Fibroblast of skin of left quadriceps (primary cell): ENCODE measurements around the gene BANP.
"Not testable (repeated sequence)": the region's sequence is repeated elsewhere in the genome, so short reads cannot be mapped to it uniquely, and the experiment has no call there.

Experiments used
- DNase-seq, 2 experiments: peaks; one replicate each; pipeline ENCODE4 v3.0.0-alpha.2; 2013; ENCODE audit warnings: low read depth in 2 of 2

Gene BANP

DNA sequence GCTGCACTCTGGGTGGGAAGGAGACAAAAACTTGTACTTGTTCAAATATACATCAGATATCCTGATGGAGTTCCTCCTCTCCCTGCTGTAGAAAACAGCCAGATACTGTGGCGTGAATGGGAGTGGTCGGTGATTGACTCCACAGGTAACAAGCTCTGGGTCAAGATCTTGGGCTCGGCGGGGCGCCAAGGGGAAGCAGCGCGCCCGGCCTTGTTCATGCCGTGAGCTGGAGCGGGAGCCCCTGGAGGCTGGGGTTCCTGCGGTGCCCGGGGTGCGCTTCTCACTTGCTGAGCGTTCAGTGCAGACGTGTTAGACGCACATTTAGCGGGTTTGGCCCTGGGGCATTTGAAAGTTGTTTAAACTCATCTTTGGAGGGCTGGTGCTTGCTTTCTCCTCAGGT lies 44.4 kb downstream of the BANP start:
- no peak for DNase-seq

DNA sequence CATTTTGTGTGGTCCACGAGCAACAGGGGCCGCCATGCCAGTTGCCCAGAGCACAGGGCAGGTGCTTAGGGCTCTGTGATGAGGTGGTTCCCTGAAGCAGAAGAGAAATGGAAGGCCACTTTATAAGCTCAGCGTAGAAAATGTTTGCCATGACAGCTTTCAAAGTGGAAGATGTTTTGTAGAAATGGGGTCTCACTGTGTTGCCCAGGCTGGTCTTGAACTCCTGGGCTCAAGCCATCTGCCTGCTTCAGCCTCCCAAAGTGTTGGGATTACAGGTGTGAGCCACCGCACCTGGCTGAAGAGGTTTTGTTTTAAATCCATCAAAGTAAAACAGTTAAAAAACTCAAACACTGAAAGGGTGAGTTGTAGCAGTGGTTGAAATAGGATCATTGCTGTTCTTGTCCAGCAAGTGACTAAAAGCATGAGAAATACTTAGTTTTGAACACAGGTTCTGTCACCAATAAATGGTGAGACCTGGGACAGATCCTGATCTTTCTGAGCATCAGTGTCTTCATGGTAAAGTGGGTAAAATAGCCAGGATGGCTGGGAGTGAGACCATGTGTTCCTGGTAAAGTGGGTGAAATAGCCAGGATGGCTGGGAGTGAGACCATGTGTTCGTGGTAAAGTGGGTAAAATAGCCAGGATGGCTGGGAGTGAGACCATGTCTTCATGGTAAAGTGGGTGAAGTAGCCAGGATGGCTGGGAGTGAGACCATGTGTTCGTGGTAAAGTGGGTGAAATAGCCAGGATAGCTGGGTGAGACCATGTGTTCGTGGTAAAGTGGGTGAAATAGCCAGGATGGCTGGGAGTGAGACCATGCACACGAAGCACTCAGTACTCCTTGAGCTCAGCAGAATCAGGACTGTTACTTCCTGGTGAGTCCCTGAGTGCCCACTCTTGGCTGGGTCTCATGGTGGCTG lies 46.0 kb downstream of the BANP start:
- no peak for DNase-seq

DNA sequence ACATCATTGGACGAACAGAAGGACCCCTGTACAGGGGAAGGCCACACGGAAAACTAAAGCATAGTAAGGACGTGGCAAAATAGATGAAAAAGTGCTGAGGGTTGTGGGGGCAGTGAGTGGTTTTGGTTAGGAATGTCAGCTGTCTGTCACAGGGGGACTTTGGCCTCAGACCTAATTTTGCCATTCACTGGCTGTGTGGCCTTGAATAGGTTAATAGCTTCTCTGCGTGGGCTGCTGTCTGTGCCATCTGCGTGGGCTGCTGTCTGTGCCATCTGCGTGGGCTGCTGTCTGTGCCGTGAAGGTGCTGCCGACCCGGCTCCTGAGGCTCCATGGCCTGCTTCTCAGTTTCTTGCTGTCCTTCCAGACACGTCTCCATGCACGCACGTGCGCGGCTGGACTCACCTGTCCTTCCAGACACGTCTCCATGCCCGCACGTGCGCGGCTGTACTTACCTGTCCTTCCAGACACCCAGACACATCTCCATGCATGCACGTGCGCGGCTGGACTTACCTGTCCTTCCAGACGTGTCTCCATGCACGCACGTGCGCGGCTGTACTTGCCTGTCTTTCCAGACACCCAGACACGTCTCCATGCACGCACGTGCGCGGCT lies 47.1 kb downstream of the BANP start:
- DNase-seq = not testable (repeated sequence)

- not testable (repeated sequence) for DNase-seq
Measured at GRCh38 chr16:87998992-87999391, 47.8 kb downstream of the BANP start.

DNA sequence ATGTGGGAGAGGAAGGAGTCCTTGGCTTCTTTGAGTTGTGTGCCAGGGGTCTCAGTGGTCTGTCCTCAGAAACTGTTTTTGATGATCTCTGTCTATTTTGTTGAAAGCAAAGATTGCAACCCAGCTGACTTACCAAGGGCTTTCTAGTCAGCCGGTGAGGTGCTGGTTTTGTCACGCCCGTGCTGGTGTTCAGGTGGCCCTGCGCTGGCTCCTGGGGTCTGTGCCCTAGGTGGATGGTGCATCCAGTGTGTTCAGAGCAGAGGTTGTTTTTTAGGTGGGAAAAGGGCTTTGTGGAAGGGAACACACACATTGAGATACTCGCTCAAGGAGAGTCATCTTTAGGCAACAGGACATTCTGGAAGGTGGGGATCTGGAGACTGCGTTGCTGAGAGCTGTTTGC lies 51.0 kb downstream of the BANP start:
- DNase-seq = no peak

DNA sequence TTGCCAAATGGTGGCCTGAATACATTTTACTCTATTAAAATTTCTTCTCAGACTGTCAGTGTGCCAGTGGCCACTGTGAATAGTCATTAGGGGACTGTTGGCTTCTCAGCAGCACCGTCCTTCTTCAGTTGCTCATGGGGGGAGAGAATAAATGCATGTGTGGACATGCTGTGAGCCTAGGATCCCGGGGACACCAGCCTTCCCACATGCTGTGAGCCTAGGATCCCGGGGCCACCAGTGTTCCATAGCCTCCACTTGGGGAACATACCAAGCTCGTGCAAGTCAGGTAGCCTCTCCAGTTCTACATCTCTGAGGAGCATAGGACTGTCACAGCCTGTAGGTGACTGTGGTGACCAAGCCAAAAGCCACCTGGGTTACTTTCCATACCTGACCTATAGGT lies 51.5 kb downstream of the BANP start:
- no peak for DNase-seq

DNA sequence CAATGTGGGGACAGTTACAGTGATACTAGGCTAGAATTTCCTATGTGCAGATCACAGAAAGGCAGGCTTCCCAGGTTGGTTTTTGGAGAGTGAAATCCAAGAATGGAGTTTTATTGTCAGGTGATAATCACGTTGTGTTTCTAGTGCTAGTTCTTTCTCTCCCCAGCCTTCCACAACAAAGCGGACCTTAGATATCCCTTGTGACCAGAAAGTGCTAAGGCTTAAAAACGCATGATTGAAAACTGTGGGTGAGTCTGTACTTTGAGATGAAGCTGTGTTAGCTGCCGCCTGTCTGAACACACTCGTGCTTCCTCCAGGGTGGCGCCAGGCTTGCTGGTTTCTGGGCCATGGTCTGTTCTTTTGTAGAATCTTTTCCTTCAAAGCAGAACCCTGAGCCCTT lies 52.1 kb downstream of the BANP start:
- DNase-seq = no peak

DNA sequence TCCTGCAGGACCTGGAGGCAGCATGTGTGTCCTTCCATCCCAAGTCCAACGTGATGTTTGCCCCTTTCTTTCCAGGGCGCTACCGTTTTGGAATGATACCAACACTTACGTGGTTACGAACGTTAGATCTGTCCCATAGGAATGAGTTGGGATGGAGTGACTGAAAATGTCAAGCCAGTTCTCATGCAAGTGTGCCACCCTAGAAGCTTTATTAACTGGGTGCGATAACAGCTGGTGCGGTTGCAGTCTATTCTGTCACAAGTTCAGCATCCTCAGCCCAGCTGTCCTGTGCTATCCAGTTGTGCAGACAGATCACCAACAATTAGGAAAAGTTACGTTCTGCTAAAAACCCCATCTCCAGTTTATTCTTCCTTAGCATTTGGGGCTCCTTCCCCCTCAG lies 52.5 kb downstream of the BANP start:
- DNase-seq = no peak

DNA sequence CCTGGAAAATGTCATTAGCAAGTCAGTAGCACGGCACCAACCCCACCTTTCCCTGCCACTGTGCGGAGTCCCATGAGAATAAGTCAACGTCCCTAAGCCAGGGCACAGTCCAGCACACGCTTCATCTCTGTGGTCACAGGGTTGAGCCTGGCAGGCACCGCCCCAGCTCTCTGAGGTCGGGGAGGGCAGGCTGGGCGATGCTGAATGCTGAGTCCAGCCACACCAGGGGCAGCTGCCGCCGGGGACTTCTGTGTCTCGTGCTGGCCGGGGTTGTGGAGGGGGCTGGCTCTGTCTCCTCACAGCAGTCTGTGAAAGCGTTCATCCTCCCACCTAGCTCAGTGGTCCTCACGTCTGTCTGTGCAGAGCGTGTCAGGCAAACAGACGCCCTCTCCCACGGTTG lies 53.2 kb downstream of the BANP start:
- no peak for DNase-seq

- no peak for DNase-seq
Measured at GRCh38 chr16:88005181-88005581, 53.9 kb downstream of the BANP start.

DNA sequence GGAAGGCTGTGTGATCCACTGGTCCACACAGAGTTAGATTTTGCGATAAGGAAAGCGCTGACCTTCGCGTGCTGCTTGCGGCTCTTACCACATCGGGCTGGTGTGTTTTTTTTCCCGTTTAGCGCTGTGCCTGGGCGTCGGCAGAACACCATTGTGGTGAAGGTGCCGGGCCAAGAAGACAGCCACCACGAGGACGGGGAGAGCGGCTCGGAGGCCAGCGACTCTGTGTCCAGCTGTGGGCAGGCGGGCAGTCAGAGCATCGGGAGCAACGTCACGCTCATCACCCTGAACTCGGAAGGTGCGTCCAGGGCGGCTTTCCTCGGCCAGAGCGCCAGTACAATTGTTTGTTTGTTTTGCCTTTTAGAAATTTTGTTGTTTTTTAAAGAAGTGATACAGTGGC lies 54.7 kb downstream of the BANP start:
- no peak for DNase-seq

DNA sequence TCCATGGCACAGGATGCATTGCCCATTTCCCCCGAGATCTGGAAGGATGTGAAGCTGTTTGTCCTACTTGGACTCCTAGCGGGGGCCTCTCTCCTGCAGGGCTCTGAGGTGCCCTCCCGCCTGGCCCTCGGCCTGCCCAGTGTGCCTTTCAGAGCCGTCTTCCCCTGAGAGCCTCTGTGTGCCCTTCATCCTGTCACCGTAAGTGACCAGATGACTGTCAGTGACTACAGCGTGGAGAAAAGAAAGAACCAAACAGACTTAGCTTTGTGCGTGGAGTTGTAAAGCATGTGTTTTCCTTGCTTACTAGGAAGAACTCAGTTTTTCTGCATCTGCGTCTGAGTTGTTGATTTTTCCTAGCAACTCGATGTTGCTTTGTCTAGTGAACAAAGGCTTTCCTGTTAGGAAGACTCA lies 56.1 kb downstream of the BANP start:
- no peak for DNase-seq

DNA sequence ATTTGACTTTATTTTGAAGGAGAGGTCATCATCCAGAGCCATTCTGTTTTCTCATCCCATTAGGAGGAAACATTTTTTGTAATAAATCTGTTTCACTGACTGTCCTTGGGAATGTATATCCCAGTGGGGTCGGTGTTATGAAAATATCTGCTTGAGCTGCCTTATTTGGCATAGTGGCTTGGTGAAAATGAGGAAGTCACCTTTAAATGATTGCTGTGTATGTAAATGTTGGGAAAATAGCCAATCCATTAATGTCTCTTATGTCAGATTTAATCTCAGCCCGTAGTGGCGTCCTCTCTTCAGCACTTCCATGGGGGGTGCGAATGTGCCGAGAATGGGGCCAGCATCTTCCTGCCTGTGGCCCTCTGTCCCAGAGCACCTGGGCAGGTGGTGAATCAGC lies 57.6 kb downstream of the BANP start:
- no peak for DNase-seq

DNA sequence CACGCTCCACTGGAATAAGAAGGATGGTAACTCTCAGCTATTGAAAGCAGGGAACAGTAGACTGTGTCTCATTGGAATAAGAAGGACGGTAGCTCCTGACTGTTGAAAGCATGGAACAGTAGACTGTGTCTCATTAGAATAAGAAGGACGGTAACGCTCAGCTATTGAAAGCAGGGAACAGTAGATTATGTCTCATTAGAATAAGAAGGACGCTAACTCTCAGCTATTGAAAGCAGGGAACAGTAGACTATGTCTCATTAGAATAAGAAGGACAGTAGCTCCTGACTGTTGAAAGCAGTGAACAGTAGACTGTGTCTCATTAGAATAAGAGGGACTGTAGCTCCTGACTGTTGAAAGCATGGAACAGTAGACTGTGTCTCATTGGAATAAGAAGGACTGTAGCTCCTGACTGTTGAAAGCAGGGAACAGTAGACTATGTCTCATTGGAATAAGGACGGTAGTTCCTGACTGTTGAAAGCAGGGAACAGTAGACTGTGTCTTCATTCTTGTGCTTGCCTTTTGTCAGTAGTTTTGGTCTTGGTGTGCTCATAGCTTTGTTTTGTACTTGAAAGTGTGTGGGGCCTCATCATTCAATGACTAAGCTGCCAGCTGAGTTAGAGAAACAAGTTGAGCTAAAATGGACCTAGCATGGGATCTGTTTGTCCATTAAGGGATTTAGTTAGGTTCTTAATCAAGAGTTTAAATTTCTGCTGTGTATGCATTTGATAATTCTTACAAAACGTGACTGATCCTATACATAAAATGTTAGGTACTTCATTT lies 58.5 kb downstream of the BANP start:
- no peak for DNase-seq

DNA sequence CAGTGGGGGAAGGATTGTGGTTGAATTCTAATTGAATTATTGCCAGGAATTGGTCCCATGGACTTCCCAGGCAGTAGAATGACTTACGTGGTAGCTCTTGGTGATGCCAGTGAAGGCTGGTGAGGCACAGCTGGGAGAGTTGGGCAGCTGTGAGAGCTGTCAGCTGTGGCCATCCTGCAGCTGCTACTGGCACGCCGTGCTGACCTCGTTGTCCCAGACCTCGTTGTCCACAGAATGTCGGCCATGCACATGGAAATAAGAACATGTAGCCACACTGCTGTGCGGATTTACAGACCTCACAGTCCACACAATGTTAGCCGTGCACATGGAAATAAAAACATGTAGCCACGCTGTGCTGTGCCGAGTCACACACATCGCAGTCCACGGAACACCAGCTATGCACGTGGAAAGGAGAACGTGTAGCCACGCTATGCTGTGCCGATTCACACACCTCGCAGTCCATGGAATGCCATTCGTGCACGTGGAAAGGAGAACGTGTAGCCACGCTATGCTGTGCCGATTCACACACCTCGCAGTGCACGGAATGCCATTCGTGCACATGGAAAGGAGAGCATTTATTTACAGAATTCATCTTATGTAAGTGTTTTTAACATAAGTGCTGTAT lies 59.2 kb downstream of the BANP start:
- no peak for DNase-seq

GRCh38 chr16:88010968-88011483 lies 59.8 kb downstream of the BANP start:
- DNase-seq = no peak

DNA sequence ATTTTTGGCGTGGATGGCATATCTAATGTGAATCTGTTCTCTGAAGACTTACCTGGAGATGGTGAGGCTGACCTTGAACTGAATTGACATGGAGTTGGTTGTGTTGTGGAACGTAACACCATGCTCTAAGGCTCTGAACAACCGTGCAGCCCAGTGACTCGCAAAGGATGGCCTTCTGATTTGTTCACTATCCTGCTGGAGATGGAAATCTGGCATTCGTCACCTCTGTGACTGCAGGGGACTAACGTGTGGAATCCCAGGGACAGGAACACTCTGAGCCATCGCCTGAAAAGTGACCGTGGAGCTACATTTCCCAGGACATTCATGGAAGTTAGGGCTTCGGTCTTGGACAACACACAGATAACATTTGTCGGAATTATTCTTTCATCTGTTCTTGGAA lies 61.1 kb downstream of the BANP start:
- no peak for DNase-seq

DNA sequence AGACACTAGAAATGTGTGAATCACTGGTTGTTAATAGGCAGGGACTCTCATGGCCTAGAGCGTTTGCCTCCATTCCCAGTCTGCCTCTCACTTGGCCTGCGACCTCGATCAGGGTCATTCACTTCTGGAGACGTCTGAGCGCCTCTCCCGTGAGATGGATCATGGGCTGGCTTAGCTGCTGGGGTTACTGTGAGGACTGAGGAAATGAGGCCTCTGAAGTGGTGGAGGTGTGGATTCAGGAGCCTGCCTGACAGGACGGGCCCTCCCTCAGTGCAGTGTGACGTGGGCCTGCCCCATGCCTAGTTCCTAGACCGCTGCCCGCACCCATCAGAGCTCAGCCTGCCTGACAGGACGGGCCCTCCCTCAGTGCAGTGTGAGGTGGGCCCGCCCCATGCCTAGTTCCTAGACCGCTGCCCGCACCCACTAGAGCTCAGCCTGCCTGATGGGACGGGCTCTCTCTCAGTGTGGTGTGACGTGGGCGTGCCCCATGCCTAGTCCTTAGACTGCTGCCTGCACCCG lies 61.9 kb downstream of the BANP start:
- no peak for DNase-seq

DNA sequence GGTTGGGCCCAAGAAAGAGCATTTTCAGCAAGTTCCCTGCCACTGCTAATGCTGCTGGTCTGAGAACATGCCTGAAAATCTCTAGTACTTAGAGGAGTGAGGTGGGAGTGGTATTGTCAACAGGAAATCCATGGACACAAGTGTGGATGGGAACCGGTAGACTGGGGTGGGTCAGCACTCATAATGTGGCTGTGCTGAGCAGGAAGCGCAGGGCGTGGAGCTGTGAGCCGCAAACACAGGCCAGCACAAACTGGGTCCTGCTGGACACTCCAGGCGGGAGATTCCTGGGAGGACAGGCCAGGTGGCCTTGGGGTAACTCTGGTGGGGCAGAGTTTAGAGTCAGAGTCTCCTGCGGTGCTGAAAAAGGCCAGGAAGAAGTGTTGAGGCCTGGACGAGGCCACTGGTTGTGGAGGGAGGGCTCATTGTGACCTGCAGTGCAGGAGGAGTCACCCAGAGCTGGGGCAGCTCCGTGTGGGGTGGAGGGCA lies 62.6 kb downstream of the BANP start:
- no peak for DNase-seq

GRCh38 chr16:88014252-88014781 lies 63.1 kb downstream of the BANP start:
- DNase-seq = no peak
